ENCODE data around the gene TUG1.

The TUG1 gene

DNA sequence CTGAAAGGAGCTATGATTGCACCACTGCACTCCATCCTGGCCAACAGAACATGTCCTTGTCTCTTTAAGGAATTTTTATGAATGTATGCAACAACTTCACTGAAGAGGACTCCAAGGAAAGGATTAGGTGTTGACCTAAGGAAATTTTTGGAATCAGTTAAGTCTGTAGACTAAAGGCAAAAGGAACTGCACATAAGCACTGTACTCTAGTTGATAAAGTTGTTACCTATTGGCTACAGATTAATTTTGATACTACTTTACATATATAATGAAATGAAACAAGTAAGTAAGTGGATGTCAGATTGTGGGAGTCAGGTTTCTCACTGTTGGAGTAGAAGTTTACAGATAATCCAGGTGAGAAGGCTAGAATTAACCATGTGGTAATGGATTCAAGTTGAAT lies 36.5 kb downstream of the TUG1 start:
- H3K27ac ChIP-seq, result no peak overlapping the region
- no peaks in the 10 kb centered on the region for H3K36me3 ChIP-seq (replicated peaks)
- DNase-seq, result no peak
- in situ Hi-C loops (cut with HindIII; ENCODE audit: low pct_ligation_motif_present, low sequenced_read_pairs), result no loop called here
- no peaks in the 10 kb centered on the region for H3K27me3 ChIP-seq (replicated peaks)
- TF ChIP-seq, protein P1, sequence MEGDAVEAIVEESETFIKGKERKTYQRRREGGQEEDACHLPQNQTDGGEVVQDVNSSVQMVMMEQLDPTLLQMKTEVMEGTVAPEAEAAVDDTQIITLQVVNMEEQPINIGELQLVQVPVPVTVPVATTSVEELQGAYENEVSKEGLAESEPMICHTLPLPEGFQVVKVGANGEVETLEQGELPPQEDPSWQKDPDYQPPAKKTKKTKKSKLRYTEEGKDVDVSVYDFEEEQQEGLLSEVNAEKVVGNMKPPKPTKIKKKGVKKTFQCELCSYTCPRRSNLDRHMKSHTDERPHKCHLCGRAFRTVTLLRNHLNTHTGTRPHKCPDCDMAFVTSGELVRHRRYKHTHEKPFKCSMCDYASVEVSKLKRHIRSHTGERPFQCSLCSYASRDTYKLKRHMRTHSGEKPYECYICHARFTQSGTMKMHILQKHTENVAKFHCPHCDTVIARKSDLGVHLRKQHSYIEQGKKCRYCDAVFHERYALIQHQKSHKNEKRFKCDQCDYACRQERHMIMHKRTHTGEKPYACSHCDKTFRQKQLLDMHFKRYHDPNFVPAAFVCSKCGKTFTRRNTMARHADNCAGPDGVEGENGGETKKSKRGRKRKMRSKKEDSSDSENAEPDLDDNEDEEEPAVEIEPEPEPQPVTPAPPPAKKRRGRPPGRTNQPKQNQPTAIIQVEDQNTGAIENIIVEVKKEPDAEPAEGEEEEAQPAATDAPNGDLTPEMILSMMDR (IDR thresholded peaks at IDR 0.05; ENCODE audit: low read depth, low read length, missing control alignments), result no peak
- no peak overlapping the region for H3K4me3 ChIP-seq (ENCODE audit: low read depth, low read length)

DNA sequence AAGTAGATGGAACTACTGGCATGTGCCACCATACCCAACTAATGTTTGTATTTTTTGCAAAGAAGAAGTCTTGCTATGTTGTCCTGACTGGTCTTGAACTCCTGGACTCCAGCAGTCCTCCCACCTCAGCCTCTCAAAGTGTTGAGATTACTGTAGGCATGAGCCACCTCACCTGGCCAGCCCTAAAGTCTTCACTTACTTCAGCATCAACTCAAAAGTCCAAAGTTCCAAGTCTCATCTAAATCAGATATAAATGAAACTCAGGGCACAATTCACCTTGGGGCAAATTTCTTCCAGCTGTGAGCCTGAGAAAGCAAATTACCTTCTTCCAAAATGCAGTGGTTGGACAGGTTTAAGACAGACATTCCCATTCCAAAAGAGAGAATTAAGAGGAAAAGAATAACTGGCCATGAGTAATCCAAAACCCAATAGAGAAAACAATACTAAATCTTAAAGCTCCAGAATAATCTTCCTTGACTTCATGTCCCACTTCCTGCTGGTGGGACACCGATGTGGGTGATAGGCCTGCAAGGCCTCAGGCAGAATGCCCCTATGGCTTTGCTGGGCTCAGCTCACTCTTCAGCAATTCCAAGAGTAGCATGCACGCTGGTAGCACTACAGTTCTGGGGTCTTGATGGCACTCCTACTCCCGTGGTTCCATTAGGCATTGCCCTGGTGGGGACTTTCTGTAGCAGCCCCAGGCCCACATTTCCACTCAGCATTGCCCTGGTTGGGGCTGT lies 50.3 kb downstream of the TUG1 start:
- Histone ChIP-seq H3K4me3 (ENCODE audit: low read depth, low read length) (no peak overlapping the region), H3K27me3 (replicated peaks) (no peaks in the 10 kb centered on the region), H3K36me3 (replicated peaks) (no peaks in the 10 kb centered on the region), H3K27ac (no peak overlapping the region)
- no peak for DNase-seq
- in situ Hi-C loops (cut with HindIII; ENCODE audit: low pct_ligation_motif_present, low sequenced_read_pairs), result no loop called here
- TF ChIP-seq, protein P1 (IDR thresholded peaks at IDR 0.05; ENCODE audit: low read depth, low read length, missing control alignments), result no peak

DNA sequence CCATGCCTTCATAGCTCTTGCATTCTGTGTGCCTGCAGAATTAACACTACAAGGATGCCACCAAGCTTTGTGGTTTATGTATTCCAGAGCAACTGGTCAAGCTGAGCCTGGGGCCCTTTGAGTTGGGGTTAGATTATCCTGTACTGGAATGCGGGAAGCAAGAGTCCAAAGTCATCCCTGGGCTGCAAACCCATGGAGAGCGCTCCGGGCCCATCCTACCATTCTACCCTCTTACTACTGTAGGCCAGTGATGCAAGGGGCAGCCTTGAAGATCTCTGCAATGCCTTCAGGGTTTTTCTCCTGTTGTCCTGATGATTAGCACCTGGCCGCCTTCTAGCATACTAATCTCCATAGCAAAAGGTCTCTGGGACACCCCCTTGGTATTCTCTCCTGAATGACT lies 51.3 kb downstream of the TUG1 start:
- Histone ChIP-seq H3K27ac (no peak overlapping the region), H3K36me3 (replicated peaks) (no peaks in the 10 kb centered on the region), H3K27me3 (replicated peaks) (no peaks in the 10 kb centered on the region), H3K4me3 (ENCODE audit: low read depth, low read length) (no peak overlapping the region)
- no peak for DNase-seq
- in situ Hi-C loops (cut with HindIII; ENCODE audit: low pct_ligation_motif_present, low sequenced_read_pairs), result no loop called here
- TF ChIP-seq, protein P1 (IDR thresholded peaks at IDR 0.05; ENCODE audit: low read depth, low read length, missing control alignments), result no peak

DNA sequence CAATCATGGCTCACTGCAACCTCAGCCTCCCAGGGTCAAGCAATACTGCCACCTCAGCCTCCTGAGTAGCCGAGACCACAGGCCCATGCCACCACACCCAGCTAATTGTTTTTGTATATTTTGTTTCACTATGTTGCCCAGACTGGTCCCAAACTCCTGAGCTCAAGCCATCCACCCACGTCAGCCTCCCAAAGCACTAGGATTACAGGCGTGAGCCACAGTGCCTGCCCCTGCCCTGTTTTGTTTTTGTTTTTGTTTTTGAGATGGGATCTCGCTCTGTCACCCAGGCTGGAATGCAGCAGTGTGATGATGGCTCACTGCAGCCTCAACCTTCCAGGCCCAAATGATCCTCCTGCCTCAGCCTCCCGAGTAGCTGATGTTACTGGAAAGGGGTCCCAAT lies 53.5 kb downstream of the TUG1 start:
- no peak for DNase-seq
- no peaks in the 10 kb centered on the region for H3K36me3 ChIP-seq (replicated peaks)
- TF ChIP-seq, protein P1 (IDR thresholded peaks at IDR 0.05; ENCODE audit: low read depth, low read length, missing control alignments), result no peak
- H3K27ac ChIP-seq, result no peak overlapping the region
- no peaks in the 10 kb centered on the region for H3K27me3 ChIP-seq (replicated peaks)
- H3K4me3 ChIP-seq (ENCODE audit: low read depth, low read length), result no peak overlapping the region
- in situ Hi-C loops (cut with HindIII; ENCODE audit: low pct_ligation_motif_present, low sequenced_read_pairs), result no loop called here
